SW480 (cell line): Measurements from ENCODE around the gene TSHR.
"Not testable (repeated sequence)": the region's sequence is repeated elsewhere in the genome, so short reads cannot be mapped to it uniquely, and the experiment has no call there.

ENCODE experiments used
- DNase-seq: peaks from one replicate; pipeline ENCODE4 v3.0.0-alpha.2; 2016; ENCODE audit warnings: low spot score

Gene TSHR

DNA sequence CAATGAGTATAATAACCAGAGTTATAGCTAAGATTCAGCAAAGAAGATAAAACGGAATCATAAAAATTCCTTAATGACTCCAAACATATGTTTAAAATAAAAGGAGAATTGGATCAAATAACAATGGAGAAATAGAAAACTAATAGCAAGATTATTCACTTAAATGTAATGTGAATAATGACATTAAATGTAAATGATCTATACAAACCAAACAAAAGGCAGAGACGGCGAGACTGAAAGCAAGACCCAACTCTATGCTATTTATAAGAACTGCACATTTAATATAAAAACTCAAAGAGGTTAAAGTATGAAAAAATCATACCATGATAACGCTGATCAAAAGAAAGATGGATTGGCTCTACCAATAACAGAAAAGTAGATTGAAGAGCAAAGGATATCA is 3.9 kb upstream of the TSHR start:
- no peak for DNase-seq

DNA sequence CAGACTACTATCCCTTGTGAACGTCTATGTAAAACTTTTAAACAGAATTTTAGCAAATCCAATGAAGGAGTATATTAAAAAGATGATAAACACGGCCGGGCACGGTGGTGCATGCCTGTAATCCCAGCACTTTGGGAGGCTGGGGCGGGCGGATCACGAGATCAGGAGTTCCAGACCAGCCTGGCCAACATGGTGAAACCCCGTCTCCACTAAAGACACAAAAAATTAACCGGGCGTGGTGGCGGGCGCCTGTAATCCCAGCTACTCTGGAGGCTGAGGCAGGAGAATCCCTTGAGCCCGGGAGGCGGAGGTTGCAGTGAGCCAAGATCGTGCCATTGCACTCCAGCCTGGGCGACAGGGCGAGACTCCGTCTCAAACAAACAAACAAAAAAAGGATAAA is 2.2 kb upstream of the TSHR start:
- DNase-seq: not testable (repeated sequence)

GRCh38 chr14:80954687-80955299 is 628 bp upstream of the TSHR start:
- peak; percentile 74 for DNase-seq

- DNase-seq: no peak
Measured at GRCh38 chr14:80956102-80956501, 681 bp downstream of the TSHR start.

DNA sequence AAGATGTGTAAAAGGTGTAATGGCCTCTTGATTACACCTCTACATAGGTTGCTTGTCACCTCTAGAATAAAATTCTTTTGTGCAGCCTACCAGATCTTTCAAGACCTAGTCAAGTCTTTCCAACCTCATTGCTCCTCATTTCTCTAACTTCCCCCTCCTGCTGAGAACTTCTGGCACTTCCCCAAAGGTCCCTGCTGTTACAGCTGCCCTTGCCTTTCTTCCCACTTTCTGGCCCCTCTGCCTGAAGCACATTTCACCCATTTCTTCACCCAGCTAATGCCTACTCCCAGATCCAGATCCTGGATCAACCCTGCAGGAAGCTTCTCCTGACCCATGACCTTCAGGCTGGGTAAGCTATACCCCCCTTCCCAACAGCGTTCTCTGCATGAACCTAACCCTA is 1.5 kb downstream of the TSHR start:
- no peak for DNase-seq

GRCh38 chr14:80957613-80958012 is 2.2 kb downstream of the TSHR start:
- no peak for DNase-seq

DNA sequence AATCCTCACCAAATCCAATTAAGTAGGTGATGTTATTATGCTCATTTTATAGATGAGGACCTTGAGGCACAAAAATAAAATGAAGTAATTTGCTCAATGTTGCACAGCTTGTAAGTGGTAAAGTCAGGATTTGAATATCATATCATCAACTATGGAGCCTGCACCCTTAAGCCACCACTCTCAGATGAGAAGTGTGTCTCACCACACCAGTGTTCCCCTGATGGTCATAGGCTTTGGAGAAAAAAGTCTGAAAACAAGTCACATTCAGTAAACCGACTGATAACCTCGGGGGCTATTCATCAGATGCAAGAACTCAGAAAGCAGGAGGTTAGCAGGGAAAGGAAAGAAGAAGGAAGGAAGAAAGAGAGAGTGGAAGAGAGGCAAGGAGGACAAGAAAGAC is 2.8 kb downstream of the TSHR start:
- DNase-seq: no peak

DNA sequence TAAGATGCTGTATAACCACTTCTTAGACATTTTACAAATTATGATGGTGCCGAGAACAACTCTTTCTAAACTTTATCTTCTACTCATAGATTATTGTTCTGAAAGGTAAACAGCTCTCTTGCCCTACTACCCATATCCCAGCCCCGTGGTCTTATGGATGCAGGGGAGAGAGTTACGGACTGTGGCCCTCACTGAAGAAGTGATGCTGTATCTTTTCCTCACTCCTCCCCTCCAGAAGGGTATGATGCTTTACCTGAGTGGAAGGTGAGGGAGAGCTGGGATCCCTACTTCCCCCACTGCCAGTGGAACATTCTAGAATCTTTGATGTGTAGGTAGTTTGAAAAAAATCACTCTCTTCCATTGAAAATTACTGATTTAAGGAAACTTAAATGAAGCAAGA is 3.5 kb downstream of the TSHR start:
- no peak for DNase-seq

GRCh38 chr14:80959496-80959895 is 4.1 kb downstream of the TSHR start:
- no peak for DNase-seq

- no peak for DNase-seq
Measured at GRCh38 chr14:80965037-80965436, 9.6 kb downstream of the TSHR start.

- no peak for DNase-seq
Measured at GRCh38 chr14:80973931-80974641, 18.7 kb downstream of the TSHR start.

GRCh38 chr14:80974679-80975078 is 19.3 kb downstream of the TSHR start:
- DNase-seq: no peak

DNA sequence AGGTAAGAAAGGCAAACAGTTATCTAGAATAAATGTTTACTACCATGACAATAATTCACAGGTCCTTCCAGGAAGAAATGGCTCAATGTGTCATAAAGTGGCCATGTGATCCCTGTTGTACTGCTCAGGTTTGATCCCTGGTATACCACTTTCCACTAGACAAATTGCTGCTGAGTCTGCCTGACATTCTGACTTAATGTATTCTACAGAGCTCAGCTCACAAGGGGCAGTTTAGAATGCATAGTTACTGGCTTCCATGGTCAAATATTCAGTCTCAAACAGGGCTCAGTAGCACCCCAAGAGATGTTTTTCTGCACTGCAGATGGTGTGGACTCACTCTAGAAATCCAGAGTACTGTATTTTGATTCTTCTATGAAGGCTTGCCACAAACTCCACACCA is 21.8 kb downstream of the TSHR start:
- no peak for DNase-seq

GRCh38 chr14:80978403-80978802 is 23.0 kb downstream of the TSHR start:
- no peak for DNase-seq

DNA sequence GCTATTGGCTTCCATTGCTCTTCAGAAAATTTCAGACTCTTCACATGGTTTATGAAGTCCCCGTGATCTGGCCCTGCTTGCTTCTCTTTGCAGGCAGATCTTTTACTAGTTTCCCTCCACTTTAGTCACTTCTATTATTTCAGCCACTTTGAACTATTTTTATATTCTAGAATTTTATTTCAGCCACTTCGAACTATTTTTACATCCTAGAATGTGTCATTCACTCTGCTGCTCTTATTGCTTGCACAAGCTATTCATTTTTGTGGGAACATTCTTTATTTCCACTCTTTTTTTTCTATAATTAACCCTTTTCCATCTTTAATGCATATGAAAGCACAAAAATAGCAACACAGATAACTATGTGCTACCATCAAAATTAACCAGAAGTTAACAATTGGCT is 24.5 kb downstream of the TSHR start:
- no peak for DNase-seq

DNA sequence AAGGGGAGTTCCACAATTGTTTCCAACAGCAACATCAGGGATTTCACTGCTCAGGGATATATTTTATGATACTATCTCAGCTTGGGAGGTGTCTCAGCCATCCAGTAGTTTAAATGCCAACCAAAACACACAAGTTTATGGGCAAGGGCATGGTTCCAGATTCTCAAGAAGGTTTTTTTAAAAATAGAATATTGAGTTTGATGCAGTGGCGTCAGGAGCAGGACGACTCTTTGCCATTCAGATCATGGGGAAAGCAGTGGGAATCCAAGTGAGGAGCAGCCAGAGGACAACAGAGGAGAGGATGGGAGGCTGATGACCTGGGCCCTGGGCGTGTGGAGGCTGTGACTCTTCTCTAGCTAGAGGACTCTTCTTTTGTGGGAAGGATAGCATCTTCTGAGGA is 25.7 kb downstream of the TSHR start:
- no peak for DNase-seq

- no peak for DNase-seq
Measured at GRCh38 chr14:80981673-80982072, 26.3 kb downstream of the TSHR start.

DNA sequence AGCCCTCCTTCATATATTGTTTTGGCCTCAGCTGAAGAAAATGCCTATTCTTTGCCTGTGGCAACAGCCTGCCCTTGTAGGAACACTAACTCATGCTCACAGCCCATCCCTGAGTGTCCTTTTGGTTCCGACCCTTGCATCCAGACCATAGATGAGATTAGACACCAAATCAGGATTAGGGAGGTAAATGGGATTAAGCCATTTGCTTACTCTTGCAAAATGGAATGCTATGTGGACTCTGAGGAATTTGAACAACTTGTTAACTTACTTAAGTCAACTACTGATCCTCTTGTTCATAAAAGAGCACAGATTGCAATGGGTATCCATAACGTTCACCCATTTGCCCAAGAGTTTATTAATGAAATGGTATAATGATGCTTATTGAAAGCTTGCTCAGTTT is 27.3 kb downstream of the TSHR start:
- DNase-seq: no peak

- peak; percentile 83 for DNase-seq
Measured at GRCh38 chr14:80987235-80988032, 32.0 kb downstream of the TSHR start.

GRCh38 chr14:80988192-80988591 is 32.8 kb downstream of the TSHR start:
- DNase-seq: no peak

- no peak for DNase-seq
Measured at GRCh38 chr14:80988735-80989429, 33.5 kb downstream of the TSHR start.

GRCh38 chr14:80992580-80992979 is 37.2 kb downstream of the TSHR start:
- no peak for DNase-seq
